Neural cell (in vitro differentiated cells): ENCODE results near the gene ACAD9. TPM values are rescaled to one million over a fixed set of nuclear protein-coding genes. Genes with fewer than 3 reads are reported as not detected.

Source experiments
- H2AFZ ChIP-seq: fragments of 200-600, 300-800 bp; sonication (generic), shearing (Covaris generic); 2 replicates; pipeline ENCODE4 v1.6.0; 2014; ENCODE audit warnings: low read depth, mild to moderate bottlenecking, antibody characterized with exemption, low read length, moderate library complexity
- H3F3A ChIP-seq: fragments of 200-600 bp; shearing (Covaris generic); 2 replicates; pipeline ENCODE4 v1.6.1; 2016; ENCODE audit warnings: mild to moderate bottlenecking, moderate library complexity, mixed read lengths, antibody characterized with exemption, low read length; ENCODE audit not compliant: insufficient read depth, poor library complexity, severe bottlenecking
- H3K27ac ChIP-seq: fragments of 200-600, 300-800 bp; sonication (generic), shearing (Covaris generic); 2 replicates; pipeline ENCODE4 v1.5.1; 2014; ENCODE audit warnings: mild to moderate bottlenecking, low read length, moderate library complexity
- H3K27me3 ChIP-seq: fragments of 300-800, 200-600 bp; sonication (generic), shearing (Covaris generic); 2 replicates; pipeline ENCODE4 v1.6.0; 2014; ENCODE audit warnings: mild to moderate bottlenecking, low read depth, low read length, moderate library complexity; ENCODE audit not compliant: insufficient read depth
- H3K36me3 ChIP-seq: fragments of 300-800, 200-600 bp; sonication (generic), shearing (Covaris generic); 2 replicates; pipeline ENCODE4 v1.5.1; 2014; ENCODE audit warnings: mild to moderate bottlenecking, antibody characterized with exemption, low read length, moderate library complexity; ENCODE audit not compliant: insufficient read depth
- H3K4me2 ChIP-seq: fragments of 300-800, 200-600 bp; sonication (generic), shearing (Covaris generic); 2 replicates; pipeline ENCODE4 v1.6.0; 2014; ENCODE audit warnings: mild to moderate bottlenecking, low read length
- H3K4me3 ChIP-seq: fragments of 300-800, 200-600 bp; sonication (generic), shearing (Covaris generic); 2 replicates; pipeline ENCODE4 v1.5.1; 2014; ENCODE audit warnings: mild to moderate bottlenecking, low read length, moderate library complexity
- H3K79me2 ChIP-seq: fragments of 200-600 bp; shearing (Covaris generic); replicated peaks from 2 replicates; pipeline ENCODE4 v1.6.0; 2014; ENCODE audit warnings: mild to moderate bottlenecking, low read length, moderate library complexity; ENCODE audit not compliant: insufficient read depth
- H3K9ac ChIP-seq: fragments of 300-800, 200-600 bp; sonication (generic), shearing (Covaris generic); 2 replicates; pipeline ENCODE4 v1.6.1; 2016; ENCODE audit warnings: mild to moderate bottlenecking, low read length, mixed read lengths
- H3K9me2 ChIP-seq: fragments of 200-600 bp; shearing (Covaris generic); 2 replicates; pipeline ENCODE4 v1.6.1; 2016; ENCODE audit warnings: mild to moderate bottlenecking, low read length, mixed read lengths; ENCODE audit not compliant: insufficient read depth
- H3K9me3 ChIP-seq: fragments of 200-600, 300-800 bp; sonication (generic), shearing (Covaris generic); 2 replicates; pipeline ENCODE4 v1.6.1; 2016; ENCODE audit warnings: mild to moderate bottlenecking, mixed run types, low read length, moderate library complexity, mixed read lengths
- H4K20me1 ChIP-seq: fragments of 200-600 bp; shearing (Covaris generic); 2 replicates; pipeline ENCODE4 v1.6.1; 2016; ENCODE audit warnings: mild to moderate bottlenecking, mixed run types; ENCODE audit not compliant: insufficient read depth
- CTCF ChIP-seq: fragments of 450-650 bp; IDR thresholded peaks from 2 replicates; pipeline ENCODE4 v1.5.1; 2014; ENCODE audit warnings: antibody characterized with exemption, mild to moderate bottlenecking, moderate library complexity; ENCODE audit not compliant: poor library complexity, severe bottlenecking
- EP300 ChIP-seq: fragments of 450-650 bp; conservative IDR thresholded peaks from 2 replicates; pipeline ENCODE4 v1.6.1; 2014; ENCODE audit warnings: antibody characterized with exemption, mild to moderate bottlenecking, moderate library complexity; ENCODE audit not compliant: poor library complexity, severe bottlenecking
- EZH2 ChIP-seq: fragments of 200-600, 300-800 bp; shearing (Covaris generic), sonication (generic); IDR thresholded peaks from 2 replicates; pipeline ENCODE4 v1.6.1; 2014; ENCODE audit warnings: antibody characterized with exemption, low read length, borderline replicate concordance, mild to moderate bottlenecking; ENCODE audit not compliant: insufficient read depth, poor library complexity, severe bottlenecking
- MXI1 ChIP-seq: fragments of 450-650 bp; conservative IDR thresholded peaks from 2 replicates; pipeline ENCODE4 v1.6.1; 2014; ENCODE audit warnings: antibody characterized with exemption, mild to moderate bottlenecking; ENCODE audit not compliant: poor library complexity, severe bottlenecking
- POLR2AphosphoS5 ChIP-seq: IDR thresholded peaks from 2 replicates; pipeline ENCODE4 v1.6.1; 2012
- RAD21 ChIP-seq: fragments of 450-650 bp; conservative IDR thresholded peaks from 2 replicates; pipeline ENCODE4 v1.6.1; 2014; ENCODE audit warnings: antibody characterized with exemption, mild to moderate bottlenecking, moderate library complexity
- REST ChIP-seq: IDR thresholded peaks from 2 replicates; pipeline ENCODE4 v1.6.1; 2012; ENCODE audit warnings: borderline replicate concordance
- SMC3 ChIP-seq: fragments of 450-650 bp; conservative IDR thresholded peaks from 2 replicates; pipeline ENCODE4 v1.6.1; 2014; ENCODE audit warnings: antibody characterized with exemption, mild to moderate bottlenecking, moderate library complexity; ENCODE audit not compliant: poor library complexity
- TAF1 ChIP-seq: IDR thresholded peaks from 2 replicates; pipeline ENCODE4 v1.6.1; 2012; ENCODE audit warnings: low read depth
- polyA plus RNA-seq: library from polyadenylated mRNA; depleted of rRNA; stranded (reverse); fragments of >200 nt; gene quantifications from 2 replicates; pipeline ENCODE4 v1.2.3, GENCODE V29; 2014

ACAD9 gene
- polyA plus RNA-seq, 1 donor from 2014 or later: 33.5 TPM

GRCh38 chr3:128884992-128885391 lies 5.6 kb downstream of the ACAD9 start:
- Histone ChIP-seq H3K9ac (no peak overlapping the region), H3K27ac (no peak overlapping the region), H4K20me1 (no peaks in the 10 kb centered on the region), H3K36me3 (no peaks in the 10 kb centered on the region), H3F3A (no peaks in the 10 kb centered on the region), H3K9me2 (no peaks in the 10 kb centered on the region), H3K4me3 (no peak overlapping the region), H3K4me2 (no peak overlapping the region), H2AFZ (no peak overlapping the region), H3K27me3 (no peaks in the 10 kb centered on the region), H3K79me2 (peaks cover 26% of the 10 kb centered on the region), H3K9me3 (no peaks in the 10 kb centered on the region)
- no peak for TF ChIP-seq MXI1
- no peak for TF ChIP-seq RAD21
- no peak for TF ChIP-seq EZH2
- no peak for TF ChIP-seq POLR2AphosphoS5
- no peak for TF ChIP-seq SMC3
- TF ChIP-seq EP300: no peak
- TF ChIP-seq CTCF: no peak
- TF ChIP-seq REST: no peak
- TF ChIP-seq TAF1: no peak

GRCh38 chr3:128889139-128889894 lies 9.9 kb downstream of the ACAD9 start:
- TF ChIP-seq EP300: no peak
- no peak for TF ChIP-seq TAF1
- TF ChIP-seq SMC3: no peak
- no peak for TF ChIP-seq MXI1
- no peak for TF ChIP-seq POLR2AphosphoS5
- no peak for TF ChIP-seq RAD21
- no peak for TF ChIP-seq CTCF
- TF ChIP-seq EZH2: no peak
- no peak for TF ChIP-seq REST
- Histone ChIP-seq H3K36me3 (no peaks in the 10 kb centered on the region), H3F3A (no peaks in the 10 kb centered on the region)

More at GRCh38 chr3:128889139-128889894, 9.9 kb downstream of the ACAD9 start:
- Histone ChIP-seq H3K27ac (no peak overlapping the region), H3K9ac (no peak overlapping the region), H2AFZ (no peak overlapping the region), H3K9me3 (no peaks in the 10 kb centered on the region), H3K79me2 (peaks cover 4% of the 10 kb centered on the region), H4K20me1 (no peaks in the 10 kb centered on the region), H3K9me2 (no peaks in the 10 kb centered on the region), H3K4me2 (no peak overlapping the region), H3K4me3 (no peak overlapping the region), H3K27me3 (no peaks in the 10 kb centered on the region)
